ENCODE results near the gene TFPT.

The TFPT gene

DNA sequence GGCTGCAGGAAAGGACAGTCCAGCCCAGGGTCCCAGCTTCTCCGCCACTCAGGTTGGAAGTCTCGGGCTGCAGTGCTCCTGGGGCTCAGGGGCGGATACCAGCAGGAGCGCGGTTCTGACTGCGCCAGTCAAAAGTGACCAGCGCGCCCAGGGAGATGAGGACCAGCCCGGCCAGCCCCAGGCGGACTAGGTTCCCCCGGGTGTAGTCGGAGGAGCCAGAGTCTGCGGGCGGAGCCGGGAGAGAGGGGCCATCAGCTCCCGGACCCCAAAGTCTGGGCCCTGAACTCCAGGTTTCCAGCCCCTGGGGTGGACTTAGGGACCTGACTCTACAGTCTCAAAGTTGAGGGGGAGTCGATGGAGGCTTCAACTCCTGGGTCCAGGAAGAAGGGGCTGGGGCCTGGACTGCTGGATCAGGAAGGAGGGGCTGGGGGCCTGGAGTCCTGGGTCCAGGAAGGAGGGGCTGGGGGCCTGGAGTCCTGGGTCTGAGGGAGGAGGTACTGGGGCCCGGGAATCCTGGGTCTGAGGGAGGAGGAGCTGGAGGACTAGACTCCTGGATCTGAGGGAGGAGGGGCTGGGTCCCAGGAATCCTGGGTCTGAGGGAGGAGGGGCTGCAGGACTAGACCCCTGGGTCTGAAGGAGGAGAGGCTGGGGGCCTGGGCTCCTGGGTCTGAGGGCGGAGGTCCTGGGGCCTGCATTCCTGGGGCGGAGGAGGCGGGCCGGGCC is 20.2 kb downstream of the TFPT start:
- DNase-seq (ENCODE audit: insufficient read length, low spot score) = no peak
- TF ChIP-seq POLR2A (IDR thresholded peaks at IDR 0.05; ENCODE audit: low read depth, low read length) = no peak
- FAIRE-seq = no peak

- TF ChIP-seq POLR2A (IDR thresholded peaks at IDR 0.05; ENCODE audit: low read depth, low read length) = no peak
- FAIRE-seq (no peak), DNase-seq (ENCODE audit: insufficient read length, low spot score) (no peak)
Observed at GRCh38 chr19:54094426-54095000, 20.9 kb downstream of the TFPT start.

DNA sequence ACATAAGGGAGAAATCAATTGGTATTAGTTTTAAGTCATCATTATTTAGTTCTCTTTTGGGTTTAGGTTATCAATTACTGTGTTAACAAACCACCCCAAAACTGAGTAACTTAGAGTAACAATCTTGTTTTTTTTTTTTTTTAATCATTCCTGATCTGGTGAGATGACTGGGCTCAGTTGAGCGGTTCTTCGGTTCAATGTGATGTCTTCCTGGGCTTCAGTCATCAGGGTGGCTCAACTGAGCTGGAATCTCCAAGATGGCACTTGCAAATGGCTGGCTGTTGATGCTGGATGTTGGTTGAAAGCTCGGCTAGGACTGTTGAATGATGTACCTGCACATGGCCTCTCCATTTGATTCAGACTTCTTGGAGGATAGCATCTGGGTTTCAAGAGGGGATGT is 31.0 kb downstream of the TFPT start:
- FAIRE-seq = no peak
- no peak for DNase-seq (ENCODE audit: insufficient read length, low spot score)

GRCh38 chr19:54081032-54081431 is 34.4 kb downstream of the TFPT start, which contains the start of gene TARM1:
Gene TARM1 (minus strand): TSS chr19:54081365. CDS start chr19:54081340, 25 bp downstream.
- TF ChIP-seq POLR2A (IDR thresholded peaks at IDR 0.05; ENCODE audit: low read depth, low read length) = no peak
- no peak for DNase-seq (ENCODE audit: insufficient read length, low spot score)
- no peak for FAIRE-seq

More for the DNA sequence above, 31.0 kb downstream of the TFPT start:
- TF ChIP-seq POLR2A (IDR thresholded peaks at IDR 0.05; ENCODE audit: low read depth, low read length) = no peak

- DNase-seq (ENCODE audit: insufficient read length, low spot score) (no peak), FAIRE-seq (no peak)
- TF ChIP-seq POLR2A (IDR thresholded peaks at IDR 0.05; ENCODE audit: low read depth, low read length) = no peak
Observed at GRCh38 chr19:54077334-54077733, 38.1 kb downstream of the TFPT start.

DNA sequence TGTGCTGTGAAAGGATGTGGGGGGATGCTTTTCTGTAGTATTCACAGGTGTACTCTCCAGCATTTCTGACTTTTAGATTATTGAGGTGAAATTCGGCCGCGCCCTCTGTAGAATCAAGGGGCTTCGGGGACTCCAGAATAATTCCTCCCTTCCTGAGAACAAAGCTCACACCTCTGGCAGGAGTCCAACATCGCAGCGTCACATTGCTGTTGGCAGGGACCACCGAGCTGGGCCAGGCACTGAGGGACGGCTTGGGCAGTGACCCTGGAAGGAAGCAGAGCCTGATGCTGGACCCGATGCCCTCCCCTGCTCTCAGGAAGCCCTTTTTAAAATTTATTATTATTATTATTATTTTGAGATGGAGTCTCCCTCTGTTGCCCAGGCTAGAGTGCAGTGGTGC is 40.6 kb downstream of the TFPT start:
- no peak for DNase-seq (ENCODE audit: insufficient read length, low spot score)
- no peak for FAIRE-seq
- no peak for TF ChIP-seq POLR2A (IDR thresholded peaks at IDR 0.05; ENCODE audit: low read depth, low read length)

- FAIRE-seq (no peak), DNase-seq (ENCODE audit: insufficient read length, low spot score) (no peak)
- TF ChIP-seq POLR2A (IDR thresholded peaks at IDR 0.05; ENCODE audit: low read depth, low read length) = no peak
Observed at GRCh38 chr19:54073829-54074228, 41.6 kb downstream of the TFPT start.

GRCh38 chr19:54069470-54069869 is 46.0 kb downstream of the TFPT start:
- no peak for FAIRE-seq
- no peak for DNase-seq (ENCODE audit: insufficient read length, low spot score)
- no peak for TF ChIP-seq POLR2A (IDR thresholded peaks at IDR 0.05; ENCODE audit: low read depth, low read length)

DNA sequence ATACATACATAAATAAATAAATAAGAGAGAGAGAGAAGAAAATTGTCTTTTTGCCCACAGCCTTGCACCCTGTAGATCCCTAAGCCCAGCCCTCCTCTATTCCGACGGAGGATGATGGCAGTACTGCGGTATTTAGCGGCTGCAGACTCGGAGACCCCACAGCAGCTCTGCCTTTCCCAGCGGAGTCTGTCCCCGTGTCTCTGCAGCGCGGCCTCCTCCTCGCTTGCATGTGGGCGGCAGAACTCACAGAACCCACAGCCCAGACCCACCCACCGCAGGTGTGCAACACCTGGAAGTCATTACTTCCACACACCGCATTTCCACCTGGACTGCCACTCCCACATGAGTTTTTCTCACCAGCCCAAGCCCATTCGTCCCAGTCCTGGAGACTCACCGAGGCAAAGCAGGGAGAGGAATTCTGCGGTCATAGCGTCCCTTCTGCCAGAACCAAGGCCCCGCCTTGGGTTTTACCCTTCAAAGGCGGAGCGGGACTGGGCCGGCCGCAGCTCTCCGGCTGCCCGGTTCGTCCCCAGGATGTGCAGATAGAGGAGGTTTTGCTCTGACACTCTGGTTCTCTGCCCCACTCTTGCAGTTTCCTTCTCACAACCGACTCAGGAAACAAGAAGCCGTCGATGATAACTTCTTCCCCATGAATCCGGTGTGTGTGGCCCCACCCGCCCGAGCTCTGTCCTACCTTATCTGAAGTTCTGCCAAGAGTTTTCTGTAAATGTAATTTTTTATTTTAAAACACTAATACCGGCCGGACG is 51.9 kb downstream of the TFPT start, which contains the start of gene VSTM1:
Gene VSTM1 (minus strand): TSS at position 548 of the 767 bp plus-strand sequence. CDS start 120 bp downstream, at position 428.
- no peak for DNase-seq (ENCODE audit: insufficient read length, low spot score)
- TF ChIP-seq POLR2A (IDR thresholded peaks at IDR 0.05; ENCODE audit: low read depth, low read length) = no peak
- FAIRE-seq = no peak

DNA sequence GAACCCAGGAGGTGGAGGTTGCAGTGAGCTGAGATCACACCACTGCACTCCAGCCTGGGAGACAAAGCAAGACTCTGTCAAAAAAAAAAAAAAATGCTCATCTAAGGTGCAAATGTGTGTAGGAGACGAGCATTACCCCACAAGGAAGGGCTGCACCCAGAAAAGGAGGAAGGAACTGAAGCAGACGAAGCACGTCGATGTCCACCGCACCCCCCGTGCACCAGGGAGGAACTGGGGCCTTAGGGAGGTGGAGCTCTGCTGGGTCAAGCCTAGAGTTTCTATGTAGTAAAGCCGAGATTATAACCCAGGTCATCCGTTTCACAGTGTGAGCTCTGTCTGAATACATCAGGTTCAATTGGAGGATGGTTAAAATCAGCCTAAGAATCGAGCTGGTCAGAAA is 52.8 kb downstream of the TFPT start:
- TF ChIP-seq POLR2A (IDR thresholded peaks at IDR 0.05; ENCODE audit: low read depth, low read length) = no peak
- FAIRE-seq (no peak), DNase-seq (ENCODE audit: insufficient read length, low spot score) (no peak)

All from H54 (cell line).